Body of pancreas (tissue), 4 donors: ENCODE data around the gene PTPRN2. TPM values are rescaled to one million over a fixed set of nuclear protein-coding genes. Genes with fewer than 3 reads are reported as not detected.
"Not testable (repeated sequence)": the region's sequence is repeated elsewhere in the genome, so short reads cannot be mapped to it uniquely, and the experiment has no call there.

Source experiments
- ATAC-seq: fragments of 150-250 bp; one replicate; pipeline ENCODE4 v1.9.1; 2016
- DNase-seq, 4 donors: peaks; one replicate each; pipeline ENCODE4 v3.0.0-alpha.2; 2019
- H3K27ac ChIP-seq, 4 donors: fragments of 200-600 bp; sonication (generic); 1 replicate in 3 of 4; 2 replicates in 1 of 4; pipeline versions ENCODE4 v1.5.1 to v1.6.1; 2016 to 2019; ENCODE audit warnings: mild to moderate bottlenecking in 1 of 4, mixed read lengths in 1 of 4, moderate library complexity in 1 of 4
- H3K27me3 ChIP-seq, 2 donors: fragments of 200-600 bp; sonication (generic); one replicate each; pipeline ENCODE4 v1.6.0; 2016; ENCODE audit warnings: mild to moderate bottlenecking in 1 of 2
- H3K36me3 ChIP-seq, 2 donors: fragments of 200-600 bp; sonication (generic); replicated peaks in 1 of 2; 2 replicates each; pipeline ENCODE4 v1.5.1; 2016; ENCODE audit warnings: low read depth in 2 of 2; ENCODE audit not compliant: insufficient read depth in 1 of 2
- H3K4me1 ChIP-seq: fragments of 200-600 bp; sonication (generic); one replicate; pipeline ENCODE4 v1.6.0; 2016
- H3K4me3 ChIP-seq, 2 donors: fragments of 200-600 bp; sonication (generic); 1 replicate in 1 of 2; 2 replicates in 1 of 2; pipeline ENCODE4 v1.5.1; 2016 to 2019
- H3K9me3 ChIP-seq, 3 donors: fragments of 200-600 bp; sonication (generic); 1 replicate in 2 of 3; 2 replicates in 1 of 3; pipeline ENCODE4 v1.5.1; 2016
- POLR2A ChIP-seq, 3 donors: fragments of 450-650 bp; IDR thresholded peaks; one replicate each; pipeline ENCODE4 v1.6.1; 2016; ENCODE audit warnings: antibody characterized with exemption in 3 of 3, mild to moderate bottlenecking in 2 of 3
- WGBS, 2 donors: methylation state at CpG; one replicate each; pipeline ENCODE4 v1.1.5; 2017; 5-methylcytosine and 5-hydroxymethylcytosine counted together
- intact Hi-C: fragments of 100-400 bp; cut with DNase I; formaldehyde crosslinking; loops from one replicate; pipeline ENCODE4 v1.15.1; 2023
- total RNA-seq, 2 donors: library from RNA; depleted of rRNA; stranded (reverse); fragments of >200 nt; gene quantifications; one replicate each; pipeline ENCODE4 v1.1.0, GENCODE V29; 2016
- TF ChIP-seq, protein P1 (sequence below), 7 experiments: fragments of 450-650 bp in 4 of 7; fragments of 200-600 bp in 3 of 7; sonication (generic) in 3 of 7; IDR thresholded peaks; one replicate each; pipeline ENCODE4 v1.5.1; 2016 to 2019; ENCODE audit warnings: antibody characterized with exemption in 7 of 7

The PTPRN2 gene
- total RNA-seq, 2 donors from 2014 or later: 31.6 to 76.1 TPM

DNA sequence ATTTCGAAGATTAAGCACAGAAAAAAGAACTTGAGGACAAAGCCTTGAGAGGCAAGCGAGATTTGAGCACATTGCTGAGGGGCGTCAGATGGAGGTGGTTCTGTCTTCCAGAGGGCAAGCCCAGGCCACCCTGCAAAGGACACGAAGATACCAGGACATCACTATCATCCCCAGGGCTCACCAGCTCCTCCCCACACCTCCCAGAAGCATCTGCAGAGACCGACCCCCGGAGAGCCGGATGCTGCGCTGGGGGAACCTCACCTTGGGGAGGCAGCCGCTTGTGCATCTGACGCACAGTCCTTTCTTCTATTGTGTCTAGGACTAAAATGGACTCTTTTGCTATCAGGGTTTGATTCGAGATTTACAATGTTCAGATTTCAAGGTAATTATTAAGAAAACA, 991.2 kb downstream of the PTPRN2 start:
- intact Hi-C loops: no loop called here
- WGBS, 2 donors: 88 to 89% methylated on average over 11 of the region's 11 CpGs
- no peak overlapping the region for H3K27ac ChIP-seq
- no peak for DNase-seq
- H3K9me3 ChIP-seq: no peaks in the 10 kb centered on the region
- TF ChIP-seq, protein P1, sequence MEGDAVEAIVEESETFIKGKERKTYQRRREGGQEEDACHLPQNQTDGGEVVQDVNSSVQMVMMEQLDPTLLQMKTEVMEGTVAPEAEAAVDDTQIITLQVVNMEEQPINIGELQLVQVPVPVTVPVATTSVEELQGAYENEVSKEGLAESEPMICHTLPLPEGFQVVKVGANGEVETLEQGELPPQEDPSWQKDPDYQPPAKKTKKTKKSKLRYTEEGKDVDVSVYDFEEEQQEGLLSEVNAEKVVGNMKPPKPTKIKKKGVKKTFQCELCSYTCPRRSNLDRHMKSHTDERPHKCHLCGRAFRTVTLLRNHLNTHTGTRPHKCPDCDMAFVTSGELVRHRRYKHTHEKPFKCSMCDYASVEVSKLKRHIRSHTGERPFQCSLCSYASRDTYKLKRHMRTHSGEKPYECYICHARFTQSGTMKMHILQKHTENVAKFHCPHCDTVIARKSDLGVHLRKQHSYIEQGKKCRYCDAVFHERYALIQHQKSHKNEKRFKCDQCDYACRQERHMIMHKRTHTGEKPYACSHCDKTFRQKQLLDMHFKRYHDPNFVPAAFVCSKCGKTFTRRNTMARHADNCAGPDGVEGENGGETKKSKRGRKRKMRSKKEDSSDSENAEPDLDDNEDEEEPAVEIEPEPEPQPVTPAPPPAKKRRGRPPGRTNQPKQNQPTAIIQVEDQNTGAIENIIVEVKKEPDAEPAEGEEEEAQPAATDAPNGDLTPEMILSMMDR (IDR thresholded peaks at IDR 0.05): no peak
- TF ChIP-seq POLR2A (IDR thresholded peaks at IDR 0.05): no peak
- no peak overlapping the region for H3K4me3 ChIP-seq
- ATAC-seq: no peak
- no peaks in the 10 kb centered on the region for H3K27me3 ChIP-seq
- H3K4me1 ChIP-seq: no peaks in the 10 kb centered on the region
- H3K36me3 ChIP-seq: no peaks in the 10 kb centered on the region

DNA sequence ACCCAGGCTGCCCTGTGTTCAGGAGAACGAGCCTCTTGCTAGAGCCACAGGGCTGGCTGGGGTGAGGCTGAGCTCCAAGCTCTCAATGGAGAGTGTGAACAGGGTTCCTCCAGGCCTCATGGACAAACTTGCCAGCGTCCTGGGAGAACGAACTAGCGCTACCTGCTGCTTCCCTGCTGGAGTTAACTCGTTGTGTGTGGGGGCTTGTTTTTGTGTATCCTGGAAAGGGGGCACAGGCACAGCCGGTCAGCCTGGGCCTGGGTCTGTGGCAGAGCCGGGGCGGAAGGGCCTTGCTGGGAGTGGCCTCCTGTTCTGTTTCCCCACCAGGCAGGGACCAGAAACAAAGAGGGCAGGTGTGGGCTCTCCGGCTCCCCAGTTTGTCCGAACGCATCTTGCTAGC, 991.6 kb downstream of the PTPRN2 start:
- intact Hi-C loops: no loop called here
- WGBS, 2 donors: 83% methylated on average over 6 to 8 of the region's 11 CpGs

DNA sequence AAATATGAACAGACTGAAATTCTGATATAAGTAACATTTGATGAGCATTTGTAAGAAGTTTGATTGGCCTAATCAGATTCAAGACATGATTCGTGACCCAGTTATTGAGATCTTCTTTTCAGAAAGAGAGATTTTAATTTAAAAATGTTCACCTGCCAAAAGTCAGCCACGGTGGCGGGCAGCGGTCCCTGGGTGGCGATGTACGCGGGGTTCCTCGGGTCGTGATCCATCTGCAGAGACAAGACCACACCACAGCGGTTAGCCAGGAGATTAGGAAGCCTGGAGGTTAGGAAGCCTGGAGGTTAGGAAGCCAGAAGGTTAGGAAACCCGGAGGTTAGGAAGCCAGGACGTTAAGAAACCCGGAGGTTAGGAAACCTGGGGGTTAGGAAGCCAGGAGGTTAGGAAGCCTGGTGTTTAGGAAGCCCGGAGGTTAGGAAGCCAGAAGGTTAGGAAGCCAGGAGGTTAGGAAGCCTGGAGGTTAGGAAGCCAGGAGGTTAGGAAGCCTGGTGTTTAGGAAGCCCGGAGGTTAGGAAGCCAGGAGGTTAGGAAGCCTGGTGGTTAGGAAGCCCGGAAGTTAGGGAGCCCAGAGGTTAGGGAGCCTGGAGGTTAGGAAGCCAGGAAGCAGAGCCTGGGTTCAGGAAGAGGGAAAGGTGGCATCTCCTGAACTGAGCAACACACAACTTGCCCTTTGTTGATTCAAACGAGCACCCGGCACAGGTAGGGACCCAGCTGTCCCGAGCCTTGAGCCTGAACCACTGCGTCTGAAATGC, 992.4 kb downstream of the PTPRN2 start:
- intact Hi-C loops: no loop called here
- no peak for TF ChIP-seq POLR2A (IDR thresholded peaks at IDR 0.05)
- TF ChIP-seq, protein P1 (IDR thresholded peaks at IDR 0.05): no peak
- no peaks in the 10 kb centered on the region for H3K4me1 ChIP-seq
- ATAC-seq (no peak), DNase-seq (no peak)
- H3K4me3 ChIP-seq: no peak overlapping the region
- WGBS, 2 donors: 89 to 90% methylated on average over 20 of the region's 20 CpGs
- H3K36me3 ChIP-seq: no peaks in the 10 kb centered on the region
- no peaks in the 10 kb centered on the region for H3K9me3 ChIP-seq
- no peaks in the 10 kb centered on the region for H3K27me3 ChIP-seq
- H3K27ac ChIP-seq: no peak overlapping the region

More for the DNA sequence above, 991.6 kb downstream of the PTPRN2 start:
- DNase-seq (no peak), ATAC-seq (no peak)
- no peaks in the 10 kb centered on the region for H3K36me3 ChIP-seq
- H3K27ac ChIP-seq: no peak overlapping the region
- H3K4me3 ChIP-seq: no peak overlapping the region
- no peaks in the 10 kb centered on the region for H3K27me3 ChIP-seq
- H3K9me3 ChIP-seq: no peaks in the 10 kb centered on the region
- no peaks in the 10 kb centered on the region for H3K4me1 ChIP-seq
- TF ChIP-seq, protein P1 (IDR thresholded peaks at IDR 0.05): no peak
- TF ChIP-seq POLR2A (IDR thresholded peaks at IDR 0.05): no peak

DNA sequence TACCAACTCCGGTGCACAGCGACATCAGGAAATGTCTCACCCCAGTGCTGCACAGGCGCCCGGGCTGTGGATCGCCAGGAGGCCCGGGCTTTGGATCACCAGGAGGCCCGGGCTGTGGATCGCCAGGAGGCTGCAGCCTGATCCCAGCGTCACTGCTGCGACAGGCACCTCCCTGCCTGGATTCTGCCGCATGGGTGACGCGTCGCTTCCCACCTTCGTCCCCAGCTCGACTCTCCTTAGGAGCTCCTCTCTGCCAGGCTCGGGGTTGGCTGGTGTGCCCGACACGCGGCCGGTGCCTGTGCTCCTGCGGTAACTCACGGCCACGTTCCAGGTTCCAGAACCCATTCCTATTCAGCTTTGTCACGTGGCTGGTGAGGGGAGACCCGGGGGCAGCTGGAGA, 993.3 kb downstream of the PTPRN2 start:
- TF ChIP-seq, protein P1 (IDR thresholded peaks at IDR 0.05): no peak
- TF ChIP-seq POLR2A (IDR thresholded peaks at IDR 0.05): no peak
- WGBS, 2 donors: 88 to 96% methylated on average over 22 to 26 of the region's 26 CpGs
- Histone ChIP-seq H3K27ac (no peak overlapping the region), H3K4me3 (no peak overlapping the region), H3K4me1 (no peaks in the 10 kb centered on the region), H3K27me3 (no peaks in the 10 kb centered on the region), H3K9me3 (no peaks in the 10 kb centered on the region), H3K36me3 (no peaks in the 10 kb centered on the region)
- intact Hi-C loops: no loop called here
- DNase-seq (no peak), ATAC-seq (no peak)

DNA sequence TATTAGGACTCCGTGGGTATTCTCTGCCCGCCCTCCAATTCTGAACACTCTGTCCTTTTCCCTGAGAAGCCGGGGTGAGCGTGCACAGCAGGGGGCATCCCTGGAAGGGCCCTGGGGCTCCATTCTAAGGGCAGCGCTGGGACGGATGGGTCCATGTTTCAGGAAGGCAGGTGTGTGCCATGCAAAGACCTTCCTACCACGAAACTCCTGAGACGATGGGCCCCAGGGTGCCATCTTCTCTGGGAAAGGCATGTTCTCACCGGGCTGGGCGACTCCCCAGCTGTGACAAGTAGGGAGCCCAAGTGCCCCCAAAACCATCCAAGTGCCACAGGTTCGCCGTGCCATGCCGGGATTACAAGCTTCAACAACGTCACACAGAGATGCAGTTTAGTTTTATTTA, 994.1 kb downstream of the PTPRN2 start:
- Histone ChIP-seq H3K9me3 (no peaks in the 10 kb centered on the region), H3K27ac (no peak overlapping the region), H3K36me3 (no peaks in the 10 kb centered on the region), H3K27me3 (no peaks in the 10 kb centered on the region), H3K4me1 (no peaks in the 10 kb centered on the region), H3K4me3 (no peak overlapping the region)
- intact Hi-C loops: no loop called here
- ATAC-seq (no peak), DNase-seq (no peak)
- WGBS, 2 donors: 94 to 96% methylated on average over 13 to 14 of the region's 14 CpGs
- TF ChIP-seq POLR2A (IDR thresholded peaks at IDR 0.05): no peak

DNA sequence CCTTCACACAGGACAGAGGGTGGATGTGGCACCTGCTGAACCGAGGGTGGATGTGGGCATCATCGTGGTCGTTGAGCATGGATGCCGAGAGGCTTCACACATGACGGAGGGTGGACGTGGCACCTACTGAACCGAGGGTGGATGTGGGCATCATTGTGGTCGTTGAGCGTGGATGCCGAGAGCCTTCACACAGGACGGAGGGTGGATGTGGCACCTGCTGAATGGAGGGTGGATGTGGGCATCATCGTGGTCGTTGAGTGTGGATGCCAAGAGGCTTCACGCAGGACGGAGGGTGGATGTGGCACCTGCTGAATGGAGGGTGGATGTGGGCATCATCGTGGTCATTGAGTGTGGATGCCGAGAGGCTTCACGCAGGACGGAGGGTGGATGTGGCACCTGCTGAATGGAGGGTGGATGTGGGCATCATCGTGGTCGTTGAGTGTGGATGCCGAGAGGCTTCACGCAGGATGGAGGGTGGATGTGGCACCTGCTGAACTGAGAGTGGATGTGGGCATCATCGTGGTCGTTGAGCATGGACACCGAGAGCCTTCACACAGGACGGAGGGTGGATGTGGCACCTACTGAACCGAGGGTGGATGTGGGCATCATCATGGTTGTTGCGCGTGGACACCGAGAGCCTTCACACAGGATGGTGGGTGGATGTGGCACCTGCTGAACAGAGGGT, 994.8 kb downstream of the PTPRN2 start:
- WGBS, 2 donors: 87 to 94% methylated on average over 31 of the region's 31 CpGs
- not testable (repeated sequence) for ATAC-seq

More for the DNA sequence above, 994.8 kb downstream of the PTPRN2 start:
- H3K36me3 ChIP-seq, H3K27ac ChIP-seq, DNase-seq, H3K27me3 ChIP-seq, H3K4me1 ChIP-seq, H3K4me3 ChIP-seq, intact Hi-C loops, H3K9me3 ChIP-seq: not testable (repeated sequence)
